ENCODE data around the gene SLC6A9.

- no peak for TF ChIP-seq USF2 (IDR thresholded peaks at IDR 0.05; ENCODE audit: low read length)
- TF ChIP-seq POLR2A (IDR thresholded peaks at IDR 0.05; ENCODE audit: control extremely low read depth in 1 of 2, low read depth in 2 of 2, low read length in 2 of 2): no peak
- no peak for TF ChIP-seq RNF2 (IDR thresholded peaks at IDR 0.05; ENCODE audit: borderline replicate concordance, low read depth, low read length, missing control alignments, poor library complexity, severe bottlenecking)
- no peak for TF ChIP-seq CTCF (IDR thresholded peaks at IDR 0.05; ENCODE audit: control extremely low read depth in 1 of 3, insufficient read depth in 1 of 3, low read depth in 1 of 3, low read length in 3 of 3)
- no peak for TF ChIP-seq POLR2AphosphoS5 (IDR thresholded peaks at IDR 0.05; ENCODE audit: low read depth, low read length)
- no peak for TF ChIP-seq RXRA (IDR thresholded peaks at IDR 0.05; ENCODE audit: insufficient read depth, low read depth, low read length)
- no peak for TF ChIP-seq RBBP5 (IDR thresholded peaks at IDR 0.05; ENCODE audit: borderline replicate concordance, low read depth, low read length)
- no peak for TF ChIP-seq RAD21 (IDR thresholded peaks at IDR 0.05 in 1 of 2, conservative IDR thresholded peaks at IDR 0.05 in 1 of 2; ENCODE audit: low read depth in 2 of 2, low read length in 2 of 2)
- no peak for TF ChIP-seq TAF1 (IDR thresholded peaks at IDR 0.05; ENCODE audit: low read depth, low read length)
- no peak for TF ChIP-seq KDM1A (IDR thresholded peaks at IDR 0.05; ENCODE audit: borderline replicate concordance, low read length)
- no peak for TF ChIP-seq JUND (IDR thresholded peaks at IDR 0.05; ENCODE audit: low read length)
- no peak for TF ChIP-seq RFX5 (IDR thresholded peaks at IDR 0.05; ENCODE audit: borderline replicate concordance, low read depth, low read length)
- no peak for TF ChIP-seq SP2 (IDR thresholded peaks at IDR 0.05; ENCODE audit: low read length)
Measured at GRCh38 chr1:43975249-43975961, 55.9 kb downstream of the SLC6A9 start.

All from H1 (cell line).